ENCODE data around the gene AMPD3. TPM values are rescaled to one million over a fixed set of nuclear protein-coding genes. Genes with fewer than 3 reads are reported as not detected.

Gene AMPD3
- total RNA-seq, 1 donor from 2014 or later: 3.0 TPM

GRCh38 chr11:10443152-10443551 lies 11.9 kb upstream of the AMPD3 start:
- Histone ChIP-seq H3F3A (ENCODE audit: low read depth) (no peaks in the 10 kb centered on the region), H2AFZ (replicated peaks) (no peak overlapping the region), H3K79me2 (ENCODE audit: low read depth) (no peaks in the 10 kb centered on the region), H3K9me3 (ENCODE audit: low read depth) (no peaks in the 10 kb centered on the region), H3K27me3 (peaks cover 5% of the 10 kb centered on the region), H3K4me3 (no peak overlapping the region), H3K4me1 (no peaks in the 10 kb centered on the region), H3K27ac (no peak overlapping the region), H3K4me2 (no peak overlapping the region), H4K20me1 (ENCODE audit: low read depth) (no peaks in the 10 kb centered on the region), H3K36me3 (no peaks in the 10 kb centered on the region), H3K9ac (no peak overlapping the region)
- no peak for TF ChIP-seq EZH2phosphoT487 (IDR thresholded peaks at IDR 0.05)
- TF ChIP-seq CTCF (IDR thresholded peaks at IDR 0.05): no peak
- no peak for TF ChIP-seq EZH2 (IDR thresholded peaks at IDR 0.05)
- H3K9me3 Mint-ChIP-seq: no peaks in the 10 kb centered on the region
- no peak overlapping the region for H3K27ac Mint-ChIP-seq
- peaks cover 2% of the 10 kb centered on the region for H3K27me3 Mint-ChIP-seq (ENCODE audit: insufficient read depth, low read depth)
- no peak overlapping the region for H3K4me3 Mint-ChIP-seq
- H3K4me1 Mint-ChIP-seq: peaks cover 12% of the 10 kb centered on the region
- no peaks in the 10 kb centered on the region for H3K36me3 Mint-ChIP-seq
- no peak for DNase-seq (ENCODE audit: low spot score)

GRCh38 chr11:10443721-10444235 lies 11.3 kb upstream of the AMPD3 start:
- Mint-ChIP-seq H3K36me3 (no peaks in the 10 kb centered on the region), H3K27ac (no peak overlapping the region), H3K9me3 (no peaks in the 10 kb centered on the region), H3K4me3 (no peak overlapping the region), H3K4me1 (peaks cover 12% of the 10 kb centered on the region), H3K27me3 (ENCODE audit: insufficient read depth, low read depth) (peaks cover 2% of the 10 kb centered on the region)
- no peaks in the 10 kb centered on the region for H3F3A ChIP-seq (ENCODE audit: low read depth)
- no peaks in the 10 kb centered on the region for H3K9me3 ChIP-seq (ENCODE audit: low read depth)
- H3K27ac ChIP-seq: no peak overlapping the region
- H3K4me2 ChIP-seq: no peak overlapping the region
- no peaks in the 10 kb centered on the region for H3K36me3 ChIP-seq
- H3K27me3 ChIP-seq: peaks cover 11% of the 10 kb centered on the region
- H3K79me2 ChIP-seq (ENCODE audit: low read depth): no peaks in the 10 kb centered on the region
- no peak for TF ChIP-seq EZH2phosphoT487 (IDR thresholded peaks at IDR 0.05)
- TF ChIP-seq EZH2 (IDR thresholded peaks at IDR 0.05): no peak
- no peak for TF ChIP-seq CTCF (IDR thresholded peaks at IDR 0.05)
- no peaks in the 10 kb centered on the region for H4K20me1 ChIP-seq (ENCODE audit: low read depth)
- H3K4me1 ChIP-seq: no peaks in the 10 kb centered on the region
- no peak overlapping the region for H3K9ac ChIP-seq
- H2AFZ ChIP-seq (replicated peaks): no peak overlapping the region
- DNase-seq (ENCODE audit: low spot score): no peak
- H3K4me3 ChIP-seq: no peak overlapping the region

GRCh38 chr11:10444725-10445315 lies 10.2 kb upstream of the AMPD3 start:
- Histone ChIP-seq H3K79me2 (ENCODE audit: low read depth) (no peaks in the 10 kb centered on the region), H3K4me1 (no peaks in the 10 kb centered on the region), H4K20me1 (ENCODE audit: low read depth) (no peaks in the 10 kb centered on the region), H3K9ac (no peak overlapping the region), H3K36me3 (no peaks in the 10 kb centered on the region), H3K9me3 (ENCODE audit: low read depth) (no peaks in the 10 kb centered on the region), H3F3A (ENCODE audit: low read depth) (no peaks in the 10 kb centered on the region), H3K4me3 (no peak overlapping the region), H3K27ac (no peak overlapping the region), H3K4me2 (no peak overlapping the region), H2AFZ (replicated peaks) (no peak overlapping the region), H3K27me3 (peaks cover 21% of the 10 kb centered on the region)
- TF ChIP-seq EZH2phosphoT487 (IDR thresholded peaks at IDR 0.05) (no peak), CTCF (IDR thresholded peaks at IDR 0.05) (no peak), EZH2 (IDR thresholded peaks at IDR 0.05) (no peak)
- H3K4me3 Mint-ChIP-seq: no peak overlapping the region
- peaks cover 8% of the 10 kb centered on the region for H3K27me3 Mint-ChIP-seq (ENCODE audit: insufficient read depth, low read depth)
- H3K9me3 Mint-ChIP-seq: peaks cover under 1% of the 10 kb centered on the region
- DNase-seq (ENCODE audit: low spot score): no peak
- no peaks in the 10 kb centered on the region for H3K36me3 Mint-ChIP-seq
- H3K27ac Mint-ChIP-seq: no peak overlapping the region
- peaks cover 10% of the 10 kb centered on the region for H3K4me1 Mint-ChIP-seq

All from neural progenitor cell (in vitro differentiated cells).